ENCODE results near the gene TAF4B.

- TF ChIP-seq NFIC (IDR thresholded peaks at IDR 0.05; ENCODE audit: borderline replicate concordance) (no peak), EP300 (IDR thresholded peaks at IDR 0.05; ENCODE audit: borderline replicate concordance in 1 of 2, low read depth in 1 of 2, low read length in 1 of 2) (no peak), YY1 (IDR thresholded peaks at IDR 0.05; ENCODE audit: low read depth) (no peak), CTCF (IDR thresholded peaks at IDR 0.05) (no peak), REST (IDR thresholded peaks at IDR 0.05; ENCODE audit: low read depth, low read length) (no peak), RXRA (IDR thresholded peaks at IDR 0.05; ENCODE audit: borderline replicate concordance, low read depth) (no peak), EZH2phosphoT487 (IDR thresholded peaks at IDR 0.05; ENCODE audit: borderline replicate concordance, low read depth) (no peak), POLR2AphosphoS5 (IDR thresholded peaks at IDR 0.05; ENCODE audit: low read depth, low read length) (no peak), PBX3 (IDR thresholded peaks at IDR 0.05) (no peak), MXI1 (IDR thresholded peaks at IDR 0.05; ENCODE audit: low read depth, low read length) (no peak)
These were observed 177.2 kb downstream of the TAF4B start for GRCh38 chr18:26403491-26403890.

All from SK-N-SH (cell line).